Adrenal gland (tissue), 12 donors: Measurements from ENCODE around the gene USP31. TPM values are rescaled to one million over a fixed set of nuclear protein-coding genes. Genes with fewer than 3 reads are reported as not detected.

Source experiments
- DNase-seq, 7 donors: peaks; one replicate each; pipeline ENCODE4 v3.0.0-alpha.2; 2019 to 2020
- H3K27ac ChIP-seq, 5 donors: fragments of 200-600 bp; sonication (generic) in 4 of 5; 1 replicate in 3 of 5; 2 replicates in 2 of 5; pipeline versions ENCODE4 v1.5.1 to v1.8.0; 2016 to 2020; ENCODE audit warnings: mild to moderate bottlenecking in 1 of 5
- H3K27me3 ChIP-seq: fragments of 200-600 bp; 2 replicates; pipeline ENCODE4 v1.8.0; 2021
- H3K36me3 ChIP-seq, 2 donors: fragments of 200-600 bp; replicated peaks in 1 of 2; 1 replicate in 1 of 2; 2 replicates in 1 of 2; pipeline versions ENCODE4 v1.5.1 to v1.8.0; 2018 to 2022
- H3K4me1 ChIP-seq, 2 donors: fragments of 200-600 bp; replicated peaks in 1 of 2; 1 replicate in 1 of 2; 2 replicates in 1 of 2; pipeline versions ENCODE4 v1.5.1 to v1.8.0; 2018 to 2021
- H3K4me3 ChIP-seq, 4 donors: fragments of 200-600 bp; sonication (generic) in 3 of 4; one replicate each; pipeline ENCODE4 v1.5.1; 2016 to 2018
- H3K9me3 ChIP-seq, 3 donors: fragments of 200-600 bp; sonication (generic) in 1 of 3; replicated peaks in 1 of 3; 1 replicate in 2 of 3; 2 replicates in 1 of 3; pipeline versions ENCODE4 v1.5.1 to v1.8.0; 2016 to 2021
- CTCF ChIP-seq, 6 experiments: fragments of 450-650 bp in 4 of 6; fragments of 200-600 bp in 2 of 6; sonication (generic) in 1 of 6; IDR thresholded peaks; 1 replicate in 5 of 6; 2 replicates in 1 of 6; pipeline versions ENCODE4 v1.5.1 to v1.8.0; 2016 to 2021; ENCODE audit warnings: antibody characterized with exemption in 6 of 6, mild to moderate bottlenecking in 2 of 6, moderate library complexity in 1 of 6
- POLR2A ChIP-seq, 2 donors: fragments of 450-650 bp; IDR thresholded peaks; one replicate each; pipeline ENCODE4 v1.6.1; 2017; ENCODE audit warnings: antibody characterized with exemption in 2 of 2, mild to moderate bottlenecking in 2 of 2, moderate library complexity in 1 of 2
- WGBS, 4 donors: extraction: QIAGEN DNeasy Blood & Tissue Kit in 2 of 4; methylation state at CpG; one replicate each; pipeline versions ENCODE4 v1.1.5 to v1.1.7; 2013 to 2017; 5-methylcytosine and 5-hydroxymethylcytosine counted together
- intact Hi-C, 2 donors: fragments of 100-400 bp; cut with DNase I; formaldehyde crosslinking; loops; one replicate each; pipeline versions ENCODE4 v1.14.1 to v1.15.0; 2022 to 2023
- polyA plus RNA-seq, 3 donors: library from polyadenylated mRNA; stranded (reverse); fragments of 200-250 nt in 2 of 3; fragments of 350-450 nt in 1 of 3; fragmentation: Illumina TruSeq in 1 of 3; extraction: RNeasy Lipid Tissue Mini Kit (QIAGEN cat#74804) in 1 of 3; gene quantifications; one replicate each; pipeline ENCODE4 v1.2.3, GENCODE V29; 2013 to 2014
- total RNA-seq, 9 donors: library from RNA; depleted of rRNA in 4 of 9; stranded (reverse); fragments of >200 nt in 4 of 9; fragments of 120-200 nt in 1 of 9; fragmentation: NEBNext Ultra II Directional in 1 of 9; extraction: Animal tissue kit (Norgen Biotek cat#: 25700) in 1 of 9; gene quantifications; one replicate each; pipeline versions ENCODE4 v1.1.0 to v1.2.4, GENCODE V29; 2013 to 2023
- donor health status: healthy with polysubstance abuse.
- donor health status: Bipolar disorder and iron deficiency.
- donor health status: DM: yes; HTN: yes; CAD: no.
- donor health status: DM: no; HTN: no; CAD: no.
- donor health status: DM: no; HTN: no; CAD: no.
- donor health status: DM: yes; HTN: yes; CAD: no.

USP31 gene
- total and polyA plus RNA-seq, 12 donors = 2.5 to 19.3 (median 7.7) TPM

GRCh38 chr16:23114131-23114904 lies 34.9 kb downstream of the USP31 start:
- H3K27ac ChIP-seq = no peak overlapping the region
- no peak for DNase-seq
- H3K27me3 ChIP-seq = no peaks in the 10 kb centered on the region
- intact Hi-C loops = no loop called here
- TF ChIP-seq CTCF (IDR thresholded peaks at IDR 0.05) (no peak), POLR2A (IDR thresholded peaks at IDR 0.05) (no peak)
- H3K9me3 ChIP-seq = no peaks in the 10 kb centered on the region
- H3K36me3 ChIP-seq = no peaks in the 10 kb centered on the region
- H3K4me1 ChIP-seq = peaks cover 4 to 15% of the 10 kb centered on the region in 2 donors
- 89 to 93% (median 90%) methylated on average over 7 of the region's 7 CpGs for WGBS, 4 donors
- no peak overlapping the region for H3K4me3 ChIP-seq

- Histone ChIP-seq H3K36me3 (no peaks in the 10 kb centered on the region), H3K4me3 (no peak overlapping the region), H3K27ac (no peak overlapping the region), H3K4me1 (peaks cover 0 to 15% of the 10 kb centered on the region in 2 donors), H3K9me3 (no peaks in the 10 kb centered on the region), H3K27me3 (no peaks in the 10 kb centered on the region)
- intact Hi-C loops = no loop called here
- WGBS, 4 donors = 73 to 90% (median 82%) methylated on average over 5 of the region's 5 CpGs
- no peak for DNase-seq
- TF ChIP-seq POLR2A (IDR thresholded peaks at IDR 0.05) = no peak
- TF ChIP-seq CTCF (IDR thresholded peaks at IDR 0.05) = no peak
Measured at GRCh38 chr16:23113185-23113584, 36.1 kb downstream of the USP31 start.

- TF ChIP-seq CTCF (IDR thresholded peaks at IDR 0.05) = no peak
- TF ChIP-seq POLR2A (IDR thresholded peaks at IDR 0.05) = no peak
- no peak for DNase-seq
- H3K9me3 ChIP-seq = no peaks in the 10 kb centered on the region
- no peak overlapping the region for H3K27ac ChIP-seq
- H3K36me3 ChIP-seq = no peaks in the 10 kb centered on the region
- peaks cover 0 to 19% of the 10 kb centered on the region in 2 donors for H3K4me1 ChIP-seq
- intact Hi-C loops = no loop called here
- 89 to 93% (median 91%) methylated on average over 5 of the region's 5 CpGs for WGBS, 4 donors
- H3K4me3 ChIP-seq = no peak overlapping the region
- no peaks in the 10 kb centered on the region for H3K27me3 ChIP-seq
Measured at GRCh38 chr16:23110257-23110899, 38.9 kb downstream of the USP31 start.

- H3K4me3 ChIP-seq = no peak overlapping the region
- TF ChIP-seq CTCF (IDR thresholded peaks at IDR 0.05) = no peak
- TF ChIP-seq POLR2A (IDR thresholded peaks at IDR 0.05) = no peak
- no peak for DNase-seq
- H3K27me3 ChIP-seq = no peaks in the 10 kb centered on the region
- no peaks in the 10 kb centered on the region for H3K9me3 ChIP-seq
- intact Hi-C loops = no loop called here
- no peaks in the 10 kb centered on the region for H3K36me3 ChIP-seq
- peaks cover 0 to 19% of the 10 kb centered on the region in 2 donors for H3K4me1 ChIP-seq
- 82 to 86% (median 84%) methylated on average over 5 of the region's 5 CpGs for WGBS, 4 donors
- no peak overlapping the region for H3K27ac ChIP-seq
Measured at GRCh38 chr16:23107936-23108335, 41.3 kb downstream of the USP31 start.
